SU-DHL-6 (cell line): ENCODE measurements around the gene GP2.

Experiments used
- EZH2phosphoT487 ChIP-seq: fragments of 200-600 bp; sonication (generic), shearing (Covaris generic); conservative IDR thresholded peaks from 2 replicates; pipeline ENCODE4 v1.6.1; 2018; ENCODE audit warnings: mild to moderate bottlenecking, antibody characterized with exemption, low read length, moderate library complexity, mixed read lengths
- TF ChIP-seq, protein P1 (sequence below): fragments of 200-600 bp; sonication (generic); IDR thresholded peaks from one replicate; pipeline ENCODE4 v1.5.1; 2017; ENCODE audit warnings: antibody characterized with exemption, mild to moderate bottlenecking, low read length, moderate library complexity; ENCODE audit not compliant: insufficient read depth, poor library complexity, severe bottlenecking

DNA sequence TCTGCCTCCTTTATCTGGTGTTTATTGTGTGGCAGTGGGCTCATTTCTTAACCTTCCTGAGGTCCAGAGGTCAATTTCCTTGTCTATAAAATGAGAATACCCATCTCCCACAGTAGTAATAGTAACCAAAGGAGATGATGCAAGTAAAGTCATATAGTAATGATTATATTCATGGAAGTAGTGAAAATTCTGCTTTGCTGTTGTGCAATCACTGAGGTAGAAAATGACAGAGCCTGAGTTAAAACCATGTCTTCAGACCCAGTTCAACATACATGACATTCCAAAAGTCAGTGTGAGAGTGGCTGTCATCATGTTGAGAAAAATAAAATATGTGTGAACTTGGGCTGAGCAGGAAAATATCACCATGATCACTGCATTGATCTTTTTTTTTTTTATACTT lies 26.1 kb upstream of the GP2 start:
- TF ChIP-seq EZH2phosphoT487 = no peak
- TF ChIP-seq, protein P1, sequence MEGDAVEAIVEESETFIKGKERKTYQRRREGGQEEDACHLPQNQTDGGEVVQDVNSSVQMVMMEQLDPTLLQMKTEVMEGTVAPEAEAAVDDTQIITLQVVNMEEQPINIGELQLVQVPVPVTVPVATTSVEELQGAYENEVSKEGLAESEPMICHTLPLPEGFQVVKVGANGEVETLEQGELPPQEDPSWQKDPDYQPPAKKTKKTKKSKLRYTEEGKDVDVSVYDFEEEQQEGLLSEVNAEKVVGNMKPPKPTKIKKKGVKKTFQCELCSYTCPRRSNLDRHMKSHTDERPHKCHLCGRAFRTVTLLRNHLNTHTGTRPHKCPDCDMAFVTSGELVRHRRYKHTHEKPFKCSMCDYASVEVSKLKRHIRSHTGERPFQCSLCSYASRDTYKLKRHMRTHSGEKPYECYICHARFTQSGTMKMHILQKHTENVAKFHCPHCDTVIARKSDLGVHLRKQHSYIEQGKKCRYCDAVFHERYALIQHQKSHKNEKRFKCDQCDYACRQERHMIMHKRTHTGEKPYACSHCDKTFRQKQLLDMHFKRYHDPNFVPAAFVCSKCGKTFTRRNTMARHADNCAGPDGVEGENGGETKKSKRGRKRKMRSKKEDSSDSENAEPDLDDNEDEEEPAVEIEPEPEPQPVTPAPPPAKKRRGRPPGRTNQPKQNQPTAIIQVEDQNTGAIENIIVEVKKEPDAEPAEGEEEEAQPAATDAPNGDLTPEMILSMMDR = no peak
